ENCODE results near the gene MAGI2. TPM values are rescaled to one million over a fixed set of nuclear protein-coding genes. Genes with fewer than 3 reads are reported as not detected.
"Not testable (repeated sequence)": the region's sequence is repeated elsewhere in the genome, so short reads cannot be mapped to it uniquely, and the experiment has no call there.

Gene MAGI2
- polyA plus RNA-seq, 4 donors = 0.22 to 2.1 (median 1.5) TPM

DNA sequence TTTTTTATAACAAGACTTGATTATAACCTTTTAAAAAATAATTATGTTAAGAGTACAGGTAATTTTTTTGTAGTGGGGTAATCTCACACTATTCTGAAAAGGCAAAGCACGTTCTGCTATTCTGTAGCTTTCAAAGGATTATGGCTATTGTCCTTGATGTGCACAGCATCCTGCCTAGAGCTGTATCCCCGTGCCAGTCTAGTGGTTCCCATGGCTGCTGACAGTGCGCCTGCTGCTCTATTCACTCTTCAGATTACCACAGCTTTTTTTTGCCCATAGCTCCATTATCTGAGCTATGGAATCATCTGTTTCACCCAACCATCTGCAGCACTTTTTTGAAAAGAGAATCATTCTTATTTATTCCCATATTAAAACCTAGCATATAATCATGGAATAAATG lies 931.5 kb downstream of the MAGI2 start:
- WGBS, 3 donors = 70 to 78% (median 74%) methylated on average over 3 of the region's 3 CpGs
- DNase-seq (no peak), FAIRE-seq (no peak)
- Histone ChIP-seq H3K9me3 (ENCODE audit: control insufficient read depth in 2 of 2, insufficient read depth in 1 of 2, low read depth in 1 of 2, low read length in 1 of 2) (no peaks in the 10 kb centered on the region), H3K4me1 (ENCODE audit: control insufficient read depth in 3 of 3, insufficient read depth in 2 of 3, low read depth in 1 of 3, low read length in 2 of 3) (no peaks in the 10 kb centered on the region), H3K4me3 (ENCODE audit: low read depth in 1 of 3, low read length in 3 of 3) (no peak overlapping the region), H3K27me3 (ENCODE audit: control insufficient read depth in 3 of 3, insufficient read depth in 3 of 3, low read length in 3 of 3) (no peaks in the 10 kb centered on the region), H3K27ac (ENCODE audit: low read depth in 1 of 3, low read length in 2 of 3) (no peak overlapping the region), H3K36me3 (ENCODE audit: control insufficient read depth in 3 of 3, insufficient read depth in 2 of 3, low read depth in 1 of 3, low read length in 3 of 3) (no peaks in the 10 kb centered on the region)

GRCh38 chr7:78516450-78516849 lies 937.0 kb downstream of the MAGI2 start:
- WGBS, 3 donors = 61 to 73% (median 64%) methylated on average over 2 of the region's 2 CpGs
- DNase-seq (no peak), FAIRE-seq (no peak)

GRCh38 chr7:78514634-78515033 lies 938.8 kb downstream of the MAGI2 start:
- no peak overlapping the region for H3K4me3 ChIP-seq (ENCODE audit: low read depth in 1 of 3, low read length in 3 of 3)
- 81 to 89% (median 84%) methylated on average over 6 of the region's 6 CpGs for WGBS, 3 donors
- FAIRE-seq (no peak), DNase-seq (no peak)
- H3K27ac ChIP-seq (ENCODE audit: low read depth in 1 of 3, low read length in 2 of 3) = no peak overlapping the region
- H3K9me3 ChIP-seq (ENCODE audit: control insufficient read depth in 2 of 2, insufficient read depth in 1 of 2, low read depth in 1 of 2, low read length in 1 of 2) = no peaks in the 10 kb centered on the region
- H3K4me1 ChIP-seq (ENCODE audit: control insufficient read depth in 3 of 3, insufficient read depth in 2 of 3, low read depth in 1 of 3, low read length in 2 of 3) = no peaks in the 10 kb centered on the region
- no peaks in the 10 kb centered on the region for H3K36me3 ChIP-seq (ENCODE audit: control insufficient read depth in 3 of 3, insufficient read depth in 2 of 3, low read depth in 1 of 3, low read length in 3 of 3)
- H3K27me3 ChIP-seq (ENCODE audit: control insufficient read depth in 3 of 3, insufficient read depth in 3 of 3, low read length in 3 of 3) = no peaks in the 10 kb centered on the region

More at GRCh38 chr7:78516450-78516849, 937.0 kb downstream of the MAGI2 start:
- no peaks in the 10 kb centered on the region for H3K4me1 ChIP-seq (ENCODE audit: control insufficient read depth in 3 of 3, insufficient read depth in 2 of 3, low read depth in 1 of 3, low read length in 2 of 3)
- H3K36me3 ChIP-seq (ENCODE audit: control insufficient read depth in 3 of 3, insufficient read depth in 2 of 3, low read depth in 1 of 3, low read length in 3 of 3) = no peaks in the 10 kb centered on the region
- H3K9me3 ChIP-seq (ENCODE audit: control insufficient read depth in 2 of 2, insufficient read depth in 1 of 2, low read depth in 1 of 2, low read length in 1 of 2) = no peaks in the 10 kb centered on the region
- no peak overlapping the region for H3K4me3 ChIP-seq (ENCODE audit: low read depth in 1 of 3, low read length in 3 of 3)
- H3K27ac ChIP-seq (ENCODE audit: low read depth in 1 of 3, low read length in 2 of 3) = no peak overlapping the region
- H3K27me3 ChIP-seq (ENCODE audit: control insufficient read depth in 3 of 3, insufficient read depth in 3 of 3, low read length in 3 of 3) = no peaks in the 10 kb centered on the region

DNA sequence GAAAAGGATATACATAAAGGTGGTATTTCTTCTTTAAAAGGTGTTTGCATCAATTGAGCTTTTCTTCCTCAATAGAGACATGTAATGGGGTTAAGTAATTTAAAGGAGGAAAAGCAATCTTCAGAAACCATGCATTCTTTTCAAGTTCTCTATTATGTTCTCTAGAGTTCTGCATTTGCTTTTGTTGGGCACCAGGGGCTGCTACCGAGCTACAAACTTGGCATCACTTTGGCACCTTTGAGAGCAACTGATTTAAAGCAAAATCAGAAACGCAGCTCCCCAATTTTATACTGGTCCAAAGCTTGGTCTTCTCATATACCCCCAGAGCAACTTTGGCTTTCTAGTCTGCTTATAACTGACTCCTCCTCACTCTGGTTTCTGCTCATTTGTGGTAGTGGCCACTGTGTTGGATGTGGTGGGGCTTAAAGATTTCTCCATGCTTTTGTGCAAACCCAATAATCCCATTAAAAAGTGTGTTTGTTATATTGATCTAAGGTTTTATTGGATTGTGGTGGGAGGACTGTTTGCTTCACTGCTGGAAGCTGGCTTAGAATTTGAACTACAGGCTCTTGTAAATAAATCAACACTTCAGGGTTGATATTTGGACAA lies 942.8 kb downstream of the MAGI2 start:
- Histone ChIP-seq H3K4me1 (ENCODE audit: control insufficient read depth in 3 of 3, insufficient read depth in 2 of 3, low read depth in 1 of 3, low read length in 2 of 3) (no peaks in the 10 kb centered on the region), H3K36me3 (ENCODE audit: control insufficient read depth in 3 of 3, insufficient read depth in 2 of 3, low read depth in 1 of 3, low read length in 3 of 3) (no peaks in the 10 kb centered on the region), H3K27me3 (ENCODE audit: control insufficient read depth in 3 of 3, insufficient read depth in 3 of 3, low read length in 3 of 3) (no peaks in the 10 kb centered on the region), H3K4me3 (ENCODE audit: low read depth in 1 of 3, low read length in 3 of 3) (no peak overlapping the region), H3K9me3 (ENCODE audit: control insufficient read depth in 2 of 2, insufficient read depth in 1 of 2, low read depth in 1 of 2, low read length in 1 of 2) (no peaks in the 10 kb centered on the region), H3K27ac (ENCODE audit: low read depth in 1 of 3, low read length in 2 of 3) (no peak overlapping the region)
- WGBS, 3 donors = 3 to 10% (median 5%) methylated on average over 2 of the region's 2 CpGs
- FAIRE-seq (no peak), DNase-seq (peak; percentile 4 to 23)

DNA sequence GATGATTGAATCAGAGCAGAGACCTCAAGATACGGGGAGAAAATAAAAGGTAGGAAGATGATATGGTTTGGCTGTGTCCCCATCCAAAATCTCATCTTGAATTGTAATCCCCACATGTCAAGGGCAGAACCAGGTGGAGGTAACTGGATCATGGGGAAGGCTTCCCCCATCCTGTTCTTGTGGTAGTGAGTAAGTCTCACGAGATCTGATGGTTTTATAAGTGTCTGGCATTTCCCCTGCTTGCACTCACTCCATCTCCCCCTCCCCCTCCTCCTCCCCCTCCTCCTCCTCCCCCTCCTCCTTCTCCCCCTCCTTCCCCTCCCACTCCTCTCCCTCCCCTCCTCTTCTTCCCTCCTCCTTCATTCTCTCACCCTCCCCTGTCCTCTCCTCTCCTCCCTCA lies 950.2 kb downstream of the MAGI2 start:
- FAIRE-seq; H3K4me1 ChIP-seq (ENCODE audit: control insufficient read depth in 3 of 3, insufficient read depth in 2 of 3, low read depth in 1 of 3, low read length in 2 of 3); H3K4me3 ChIP-seq (ENCODE audit: low read depth in 1 of 3, low read length in 3 of 3); H3K27ac ChIP-seq (ENCODE audit: low read depth in 1 of 3, low read length in 2 of 3); H3K27me3 ChIP-seq (ENCODE audit: control insufficient read depth in 3 of 3, insufficient read depth in 3 of 3, low read length in 3 of 3); H3K36me3 ChIP-seq (ENCODE audit: control insufficient read depth in 3 of 3, insufficient read depth in 2 of 3, low read depth in 1 of 3, low read length in 3 of 3); H3K9me3 ChIP-seq (ENCODE audit: control insufficient read depth in 2 of 2, insufficient read depth in 1 of 2, low read depth in 1 of 2, low read length in 1 of 2); DNase-seq: not testable (repeated sequence)
- 68 to 79% (median 73%) methylated on average over 2 of the region's 2 CpGs for WGBS, 3 donors

GRCh38 chr7:78501064-78501463 lies 952.4 kb downstream of the MAGI2 start:
- DNase-seq (no peak), FAIRE-seq (no peak)
- Histone ChIP-seq H3K4me1 (ENCODE audit: control insufficient read depth in 3 of 3, insufficient read depth in 2 of 3, low read depth in 1 of 3, low read length in 2 of 3) (no peaks in the 10 kb centered on the region), H3K27ac (ENCODE audit: low read depth in 1 of 3, low read length in 2 of 3) (no peak overlapping the region), H3K4me3 (ENCODE audit: low read depth in 1 of 3, low read length in 3 of 3) (no peak overlapping the region), H3K36me3 (ENCODE audit: control insufficient read depth in 3 of 3, insufficient read depth in 2 of 3, low read depth in 1 of 3, low read length in 3 of 3) (no peaks in the 10 kb centered on the region), H3K9me3 (ENCODE audit: control insufficient read depth in 2 of 2, insufficient read depth in 1 of 2, low read depth in 1 of 2, low read length in 1 of 2) (no peaks in the 10 kb centered on the region), H3K27me3 (ENCODE audit: control insufficient read depth in 3 of 3, insufficient read depth in 3 of 3, low read length in 3 of 3) (no peaks in the 10 kb centered on the region)
- WGBS, 3 donors = 90 to 94% (median 94%) methylated on average over 2 of the region's 2 CpGs

DNA sequence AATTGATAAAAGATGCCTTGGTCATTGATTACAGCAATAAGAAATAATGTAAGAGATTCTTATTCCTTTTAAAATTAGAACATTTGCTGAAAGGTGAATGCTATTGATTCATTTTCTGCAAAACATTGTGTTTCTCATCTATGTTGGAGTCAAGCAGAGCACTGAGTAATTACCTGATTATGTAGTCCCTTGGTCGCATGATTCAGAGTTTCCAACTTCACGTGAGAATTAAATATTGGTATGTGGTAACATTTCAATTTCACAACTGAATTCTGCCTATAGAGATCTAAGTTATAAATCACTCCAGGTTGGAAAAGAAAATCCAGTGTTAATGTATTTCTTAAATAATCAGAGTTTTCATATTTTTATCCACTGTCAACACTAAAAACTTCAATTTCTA lies 953.5 kb downstream of the MAGI2 start:
- no peaks in the 10 kb centered on the region for H3K36me3 ChIP-seq (ENCODE audit: control insufficient read depth in 3 of 3, insufficient read depth in 2 of 3, low read depth in 1 of 3, low read length in 3 of 3)
- no peaks in the 10 kb centered on the region for H3K27me3 ChIP-seq (ENCODE audit: control insufficient read depth in 3 of 3, insufficient read depth in 3 of 3, low read length in 3 of 3)
- H3K9me3 ChIP-seq (ENCODE audit: control insufficient read depth in 2 of 2, insufficient read depth in 1 of 2, low read depth in 1 of 2, low read length in 1 of 2) = no peaks in the 10 kb centered on the region
- H3K27ac ChIP-seq (ENCODE audit: low read depth in 1 of 3, low read length in 2 of 3) = no peak overlapping the region
- no peak overlapping the region for H3K4me3 ChIP-seq (ENCODE audit: low read depth in 1 of 3, low read length in 3 of 3)
- no peaks in the 10 kb centered on the region for H3K4me1 ChIP-seq (ENCODE audit: control insufficient read depth in 3 of 3, insufficient read depth in 2 of 3, low read depth in 1 of 3, low read length in 2 of 3)
- no peak for DNase-seq
- WGBS, 3 donors = 88 to 92% (median 89%) methylated on average over 2 of the region's 2 CpGs
- no peak for FAIRE-seq

DNA sequence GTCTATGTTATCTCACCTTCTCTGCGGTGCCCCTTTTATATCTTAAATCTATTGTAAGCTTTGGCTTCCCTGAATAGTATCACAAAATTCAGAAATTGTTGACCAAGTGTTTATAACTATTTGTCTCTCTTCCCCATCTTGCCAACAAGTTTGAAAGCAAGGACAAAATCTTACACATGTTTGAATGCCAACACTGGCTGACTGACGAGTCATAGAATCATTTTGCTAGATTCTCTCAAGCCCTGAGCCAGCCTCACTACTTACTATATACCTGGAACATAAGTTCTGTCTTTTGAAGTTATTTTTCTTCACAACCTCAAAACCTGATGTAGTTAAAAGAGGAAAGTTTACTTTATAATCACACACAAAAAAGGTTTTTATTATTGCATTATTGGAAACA lies 954.2 kb downstream of the MAGI2 start:
- no peak for FAIRE-seq
- DNase-seq = no peak
- H3K27me3 ChIP-seq (ENCODE audit: control insufficient read depth in 3 of 3, insufficient read depth in 3 of 3, low read length in 3 of 3) = no peaks in the 10 kb centered on the region
- no peaks in the 10 kb centered on the region for H3K36me3 ChIP-seq (ENCODE audit: control insufficient read depth in 3 of 3, insufficient read depth in 2 of 3, low read depth in 1 of 3, low read length in 3 of 3)
- H3K4me3 ChIP-seq (ENCODE audit: low read depth in 1 of 3, low read length in 3 of 3) = no peak overlapping the region
- H3K4me1 ChIP-seq (ENCODE audit: control insufficient read depth in 3 of 3, insufficient read depth in 2 of 3, low read depth in 1 of 3, low read length in 2 of 3) = no peaks in the 10 kb centered on the region
- H3K9me3 ChIP-seq (ENCODE audit: control insufficient read depth in 2 of 2, insufficient read depth in 1 of 2, low read depth in 1 of 2, low read length in 1 of 2) = no peaks in the 10 kb centered on the region
- WGBS, 3 donors = 65 to 80% (median 67%) methylated on average over 2 of the region's 2 CpGs
- H3K27ac ChIP-seq (ENCODE audit: low read depth in 1 of 3, low read length in 2 of 3) = no peak overlapping the region

- FAIRE-seq (no peak), DNase-seq (no peak)
- no peaks in the 10 kb centered on the region for H3K9me3 ChIP-seq (ENCODE audit: control insufficient read depth in 2 of 2, insufficient read depth in 1 of 2, low read depth in 1 of 2, low read length in 1 of 2)
- no peaks in the 10 kb centered on the region for H3K27me3 ChIP-seq (ENCODE audit: control insufficient read depth in 3 of 3, insufficient read depth in 3 of 3, low read length in 3 of 3)
- H3K27ac ChIP-seq (ENCODE audit: low read depth in 1 of 3, low read length in 2 of 3) = no peak overlapping the region
- H3K36me3 ChIP-seq (ENCODE audit: control insufficient read depth in 3 of 3, insufficient read depth in 2 of 3, low read depth in 1 of 3, low read length in 3 of 3) = no peaks in the 10 kb centered on the region
- 73 to 81% (median 75%) methylated on average over 4 of the region's 4 CpGs for WGBS, 3 donors
- no peaks in the 10 kb centered on the region for H3K4me1 ChIP-seq (ENCODE audit: control insufficient read depth in 3 of 3, insufficient read depth in 2 of 3, low read depth in 1 of 3, low read length in 2 of 3)
- H3K4me3 ChIP-seq (ENCODE audit: low read depth in 1 of 3, low read length in 3 of 3) = no peak overlapping the region
These were observed 955.6 kb downstream of the MAGI2 start for GRCh38 chr7:78497728-78498427.
